NOMO-1 treated with DMSO at 0.1 percent for 48 hours (cell line): ENCODE results near the gene PLPP7.

Source experiments
- DNase-seq: peaks from one replicate; lab custom pipeline; 2025; ENCODE audit not compliant: unreplicated experiment; lab: John Stamatoyannopoulos, UW

The PLPP7 gene

GRCh38 chr9:131302244-131303075, 12.9 kb downstream of the PLPP7 start:
- DNase-seq = no peak

GRCh38 chr9:131303381-131304321, 14.1 kb downstream of the PLPP7 start:
- DNase-seq = no peak

- DNase-seq = no peak
Measured at GRCh38 chr9:131304676-131305355, 15.3 kb downstream of the PLPP7 start.

- no peak for DNase-seq
Measured at GRCh38 chr9:131306397-131307004, 17.0 kb downstream of the PLPP7 start.

- no peak for DNase-seq
Measured at GRCh38 chr9:131307974-131308373, 18.5 kb downstream of the PLPP7 start.

GRCh38 chr9:131308452-131308851, 18.9 kb downstream of the PLPP7 start:
- DNase-seq = no peak

GRCh38 chr9:131308906-131309529, 19.5 kb downstream of the PLPP7 start:
- DNase-seq = no peak

- no peak for DNase-seq
Measured at GRCh38 chr9:131309530-131310276, 20.2 kb downstream of the PLPP7 start.

- DNase-seq = peak; percentile 5
Measured at GRCh38 chr9:131310833-131311554, 21.5 kb downstream of the PLPP7 start.

- no peak for DNase-seq
Measured at GRCh38 chr9:131312246-131312645, 22.7 kb downstream of the PLPP7 start.

- DNase-seq = no peak
Measured at GRCh38 chr9:131312822-131313770, 23.6 kb downstream of the PLPP7 start.

- DNase-seq = no peak
Measured at GRCh38 chr9:131318231-131319085, 28.9 kb downstream of the PLPP7 start.

GRCh38 chr9:131319486-131319885, 30.0 kb downstream of the PLPP7 start:
- no peak for DNase-seq

- no peak for DNase-seq
Measured at GRCh38 chr9:131320031-131320685, 30.6 kb downstream of the PLPP7 start.

GRCh38 chr9:131323629-131324028, 34.1 kb downstream of the PLPP7 start:
- DNase-seq = no peak
